ENCODE measurements around the gene RIMKLA.
A peak's percentile ranks its signal among the peaks of the same experiment; 100 is the strongest.

RIMKLA gene

GRCh38 chr1:42368096-42368795, 12.3 kb upstream of the RIMKLA start:
- no peak for DNase-seq (ENCODE audit: extremely low spot score)
- TF ChIP-seq CTCF (IDR thresholded peaks at IDR 0.05; ENCODE audit: control extremely low read depth, extremely low read depth, low read depth, missing control alignments): no peak
- POLR2A ChIA-PET: no interaction called here
- CTCF ChIA-PET: interaction anchor here (1.5 kb wide), 1 partner anchor 9 kb away, joined by 4 read pairs; no protein-coding TSS in a partner anchor

- TF ChIP-seq CTCF (IDR thresholded peaks at IDR 0.05; ENCODE audit: control extremely low read depth, extremely low read depth, low read depth, missing control alignments): no peak
- ChIA-PET POLR2A (no interaction called here), CTCF (interaction anchor here (1.5 to 1.7 kb wide), 2 partner anchors 8 to 12 kb away, joined by 4 read pairs; no protein-coding TSS in a partner anchor)
- DNase-seq (ENCODE audit: extremely low spot score): no peak
These were observed 11.1 kb upstream of the RIMKLA start for GRCh38 chr1:42369471-42369870.

- no peak for DNase-seq (ENCODE audit: extremely low spot score)
- TF ChIP-seq CTCF (IDR thresholded peaks at IDR 0.05; ENCODE audit: control extremely low read depth, extremely low read depth, low read depth, missing control alignments): no peak
- ChIA-PET POLR2A (no interaction called here), CTCF (interaction anchor here (1.3 to 1.7 kb wide), 3 partner anchors 14 to 73 kb away, joined by 3 to 4 read pairs (median 4); no protein-coding TSS in a partner anchor)
These were observed 9.6 kb upstream of the RIMKLA start for GRCh38 chr1:42370876-42371549.

GRCh38 chr1:42372796-42373195, 7.8 kb upstream of the RIMKLA start:
- CTCF ChIA-PET: interaction anchor here (1.5 kb wide), 1 partner anchor 27 kb away, joined by 4 read pairs; no protein-coding TSS in a partner anchor
- no peak for DNase-seq (ENCODE audit: extremely low spot score)
- TF ChIP-seq CTCF (IDR thresholded peaks at IDR 0.05; ENCODE audit: control extremely low read depth, extremely low read depth, low read depth, missing control alignments): no peak
- POLR2A ChIA-PET: no interaction called here

- ChIA-PET POLR2A (no interaction called here), CTCF (interaction anchor here (1.3 kb wide), 1 partner anchor 35 kb away, joined by 4 read pairs; no protein-coding TSS in a partner anchor)
- peak; percentile 39 for DNase-seq (ENCODE audit: extremely low spot score)
These were observed 602 bp upstream of the RIMKLA start for GRCh38 chr1:42379794-42380585.

More at GRCh38 chr1:42379794-42380585, 602 bp upstream of the RIMKLA start:
- TF ChIP-seq CTCF (IDR thresholded peaks at IDR 0.05; ENCODE audit: control extremely low read depth, extremely low read depth, low read depth, missing control alignments): no peak
